ENCODE data around the gene LMBRD2.

DNA sequence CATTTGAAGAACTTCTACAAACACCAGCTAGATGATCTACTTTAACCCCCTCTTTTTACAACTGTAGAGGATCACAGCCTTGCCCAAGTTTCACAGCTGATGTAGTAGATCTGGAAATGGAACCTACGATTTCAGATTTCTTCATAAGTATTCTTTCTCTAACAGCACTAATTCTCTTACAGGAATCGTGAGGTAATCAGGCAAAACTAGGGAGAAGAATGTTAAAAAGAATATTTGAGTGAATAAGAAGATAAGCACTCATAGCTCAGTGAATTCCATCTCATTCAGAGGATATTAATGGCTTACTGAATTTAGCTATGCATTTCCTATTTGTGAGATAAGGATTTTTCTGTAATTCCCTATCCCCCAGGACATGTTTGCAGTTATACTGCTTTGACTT is 47.9 kb upstream of the LMBRD2 start:
- TF ChIP-seq, protein P1, sequence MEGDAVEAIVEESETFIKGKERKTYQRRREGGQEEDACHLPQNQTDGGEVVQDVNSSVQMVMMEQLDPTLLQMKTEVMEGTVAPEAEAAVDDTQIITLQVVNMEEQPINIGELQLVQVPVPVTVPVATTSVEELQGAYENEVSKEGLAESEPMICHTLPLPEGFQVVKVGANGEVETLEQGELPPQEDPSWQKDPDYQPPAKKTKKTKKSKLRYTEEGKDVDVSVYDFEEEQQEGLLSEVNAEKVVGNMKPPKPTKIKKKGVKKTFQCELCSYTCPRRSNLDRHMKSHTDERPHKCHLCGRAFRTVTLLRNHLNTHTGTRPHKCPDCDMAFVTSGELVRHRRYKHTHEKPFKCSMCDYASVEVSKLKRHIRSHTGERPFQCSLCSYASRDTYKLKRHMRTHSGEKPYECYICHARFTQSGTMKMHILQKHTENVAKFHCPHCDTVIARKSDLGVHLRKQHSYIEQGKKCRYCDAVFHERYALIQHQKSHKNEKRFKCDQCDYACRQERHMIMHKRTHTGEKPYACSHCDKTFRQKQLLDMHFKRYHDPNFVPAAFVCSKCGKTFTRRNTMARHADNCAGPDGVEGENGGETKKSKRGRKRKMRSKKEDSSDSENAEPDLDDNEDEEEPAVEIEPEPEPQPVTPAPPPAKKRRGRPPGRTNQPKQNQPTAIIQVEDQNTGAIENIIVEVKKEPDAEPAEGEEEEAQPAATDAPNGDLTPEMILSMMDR (IDR thresholded peaks at IDR 0.05) = no peak
- TF ChIP-seq POLR2A (IDR thresholded peaks at IDR 0.05) = no peak
